GM19395 (cell line): Measurements from ENCODE around the gene GCG.

Experiments
- ATAC-seq: cut with Tn5 transposase; IDR thresholded peaks from one replicate; pipeline ENCODE4 v1.9.1; 2021; ENCODE audit warnings: mild to moderate bottlenecking, moderate library complexity; ENCODE audit not compliant: unreplicated experiment

Gene GCG

GRCh38 chr2:162152147-162152546 lies at the start of gene GCG:
Gene GCG (minus strand): TSS chr2:162152247. CDS start chr2:162149178, 3,069 bp downstream.
- no peak for ATAC-seq

GRCh38 chr2:162200636-162201035 lies 48.6 kb upstream of the GCG start:
- no peak for ATAC-seq

- no peak for ATAC-seq
Observed at GRCh38 chr2:162199913-162200312, 47.9 kb upstream of the GCG start.

- ATAC-seq: no peak
Observed at GRCh38 chr2:162198239-162198638, 46.2 kb upstream of the GCG start.

GRCh38 chr2:162197069-162197825 lies 45.2 kb upstream of the GCG start:
- no peak for ATAC-seq

GRCh38 chr2:162196638-162197037 lies 44.6 kb upstream of the GCG start:
- ATAC-seq: no peak

GRCh38 chr2:162188451-162188850 lies 36.4 kb upstream of the GCG start:
- no peak for ATAC-seq

GRCh38 chr2:162185541-162186232 lies 33.6 kb upstream of the GCG start:
- ATAC-seq: no peak

GRCh38 chr2:162184821-162185450 lies 32.9 kb upstream of the GCG start:
- no peak for ATAC-seq

GRCh38 chr2:162184359-162184758 lies 32.3 kb upstream of the GCG start:
- ATAC-seq: no peak

- ATAC-seq: no peak
Observed at GRCh38 chr2:162182395-162182794, 30.3 kb upstream of the GCG start.

- ATAC-seq: no peak
Observed at GRCh38 chr2:162177301-162177700, 25.3 kb upstream of the GCG start.

- no peak for ATAC-seq
Observed at GRCh38 chr2:162175714-162176113, 23.7 kb upstream of the GCG start.

- ATAC-seq: no peak
Observed at GRCh38 chr2:162174746-162175145, 22.7 kb upstream of the GCG start.

GRCh38 chr2:162172802-162173370 lies 20.8 kb upstream of the GCG start:
- no peak for ATAC-seq

- ATAC-seq: no peak
Observed at GRCh38 chr2:162166745-162167144, 14.7 kb upstream of the GCG start.

- no peak for ATAC-seq
Observed at GRCh38 chr2:162166174-162166573, 14.1 kb upstream of the GCG start.

GRCh38 chr2:162164802-162165201 lies 12.8 kb upstream of the GCG start:
- no peak for ATAC-seq

GRCh38 chr2:162159446-162159845 lies 7.4 kb upstream of the GCG start:
- no peak for ATAC-seq

GRCh38 chr2:162156149-162156548 lies 4.1 kb upstream of the GCG start:
- ATAC-seq: no peak

- ATAC-seq: no peak
Observed at GRCh38 chr2:162155093-162155492, 3.0 kb upstream of the GCG start.
